Neutrophil (primary cell): Measurements from ENCODE around the gene RWDD4.

Experiments used
- H3K27ac ChIP-seq: fragments of 200-600 bp; sonication (generic); 2 replicates; pipeline ENCODE4 v1.5.1; 2016; ENCODE audit warnings: mild to moderate bottlenecking, moderate library complexity
- H3K27me3 ChIP-seq: fragments of 200-600 bp; sonication (generic); 2 replicates; pipeline ENCODE4 v1.6.0; 2016; ENCODE audit warnings: mild to moderate bottlenecking
- H3K36me3 ChIP-seq: fragments of 200-600 bp; sonication (generic); 2 replicates; pipeline ENCODE4 v1.5.1; 2017
- H3K4me1 ChIP-seq, 2 experiments: fragments of 200-600 bp in 1 of 2; sonication (generic) in 1 of 2; 1 replicate in 1 of 2; 2 replicates in 1 of 2; pipeline versions ENCODE4 v1.5.1 to v1.6.1; 2013 to 2016; ENCODE audit warnings: low read depth in 1 of 2, low read length in 1 of 2, mild to moderate bottlenecking in 1 of 2, moderate library complexity in 1 of 2; ENCODE audit not compliant: control insufficient read depth in 1 of 2, insufficient read depth in 1 of 2
- H3K4me3 ChIP-seq, 2 experiments: fragments of 200-600 bp in 1 of 2; sonication (generic) in 1 of 2; 1 replicate in 1 of 2; 2 replicates in 1 of 2; pipeline ENCODE4 v1.5.1; 2013 to 2016; ENCODE audit warnings: low read depth in 1 of 2, low read length in 1 of 2, mild to moderate bottlenecking in 1 of 2, moderate library complexity in 1 of 2
- H3K9me3 ChIP-seq: fragments of 200-600 bp; sonication (generic); 2 replicates; pipeline ENCODE4 v1.5.1; 2016
- TF ChIP-seq, protein P1 (sequence below): fragments of 200-600 bp; sonication (generic); IDR thresholded peaks from 2 replicates; pipeline ENCODE4 v1.5.1; 2016; ENCODE audit warnings: antibody characterized with exemption

Gene RWDD4

GRCh38 chr4:183670960-183671555, 12.1 kb upstream of the RWDD4 start:
- Histone ChIP-seq H3K4me3 (no peak overlapping the region), H3K4me1 (peaks cover 0 to 5% of the 10 kb centered on the region in 2 experiments), H3K27me3 (no peaks in the 10 kb centered on the region), H3K9me3 (no peaks in the 10 kb centered on the region), H3K27ac (no peak overlapping the region), H3K36me3 (peaks cover 67% of the 10 kb centered on the region)
- TF ChIP-seq, protein P1, sequence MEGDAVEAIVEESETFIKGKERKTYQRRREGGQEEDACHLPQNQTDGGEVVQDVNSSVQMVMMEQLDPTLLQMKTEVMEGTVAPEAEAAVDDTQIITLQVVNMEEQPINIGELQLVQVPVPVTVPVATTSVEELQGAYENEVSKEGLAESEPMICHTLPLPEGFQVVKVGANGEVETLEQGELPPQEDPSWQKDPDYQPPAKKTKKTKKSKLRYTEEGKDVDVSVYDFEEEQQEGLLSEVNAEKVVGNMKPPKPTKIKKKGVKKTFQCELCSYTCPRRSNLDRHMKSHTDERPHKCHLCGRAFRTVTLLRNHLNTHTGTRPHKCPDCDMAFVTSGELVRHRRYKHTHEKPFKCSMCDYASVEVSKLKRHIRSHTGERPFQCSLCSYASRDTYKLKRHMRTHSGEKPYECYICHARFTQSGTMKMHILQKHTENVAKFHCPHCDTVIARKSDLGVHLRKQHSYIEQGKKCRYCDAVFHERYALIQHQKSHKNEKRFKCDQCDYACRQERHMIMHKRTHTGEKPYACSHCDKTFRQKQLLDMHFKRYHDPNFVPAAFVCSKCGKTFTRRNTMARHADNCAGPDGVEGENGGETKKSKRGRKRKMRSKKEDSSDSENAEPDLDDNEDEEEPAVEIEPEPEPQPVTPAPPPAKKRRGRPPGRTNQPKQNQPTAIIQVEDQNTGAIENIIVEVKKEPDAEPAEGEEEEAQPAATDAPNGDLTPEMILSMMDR: no peak

DNA sequence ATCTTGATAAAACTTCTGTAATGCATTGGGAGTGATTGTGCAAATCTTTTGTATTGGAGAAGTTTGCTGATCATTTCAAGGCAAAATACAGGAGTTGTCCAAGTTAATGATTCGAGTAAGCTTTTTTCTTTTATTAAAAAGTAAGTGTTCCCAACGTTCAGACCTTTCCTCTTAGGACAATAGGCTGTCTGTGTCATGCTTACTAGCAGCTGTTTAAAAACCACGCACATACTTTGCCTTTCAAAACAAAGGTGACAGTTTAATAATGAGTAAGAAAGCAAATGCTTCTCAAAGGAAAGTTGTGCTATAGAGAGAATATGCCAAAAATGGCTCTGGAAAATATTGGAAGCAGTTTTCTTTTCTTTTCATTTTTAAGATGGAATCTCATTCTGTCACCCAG, 11.3 kb upstream of the RWDD4 start:
- TF ChIP-seq, protein P1: no peak
- H3K4me1 ChIP-seq: peaks cover 0 to 5% of the 10 kb centered on the region in 2 experiments
- no peak overlapping the region for H3K4me3 ChIP-seq
- H3K27me3 ChIP-seq: no peaks in the 10 kb centered on the region
- peaks cover 69% of the 10 kb centered on the region for H3K36me3 ChIP-seq
- no peak overlapping the region for H3K27ac ChIP-seq
- H3K9me3 ChIP-seq: no peaks in the 10 kb centered on the region

DNA sequence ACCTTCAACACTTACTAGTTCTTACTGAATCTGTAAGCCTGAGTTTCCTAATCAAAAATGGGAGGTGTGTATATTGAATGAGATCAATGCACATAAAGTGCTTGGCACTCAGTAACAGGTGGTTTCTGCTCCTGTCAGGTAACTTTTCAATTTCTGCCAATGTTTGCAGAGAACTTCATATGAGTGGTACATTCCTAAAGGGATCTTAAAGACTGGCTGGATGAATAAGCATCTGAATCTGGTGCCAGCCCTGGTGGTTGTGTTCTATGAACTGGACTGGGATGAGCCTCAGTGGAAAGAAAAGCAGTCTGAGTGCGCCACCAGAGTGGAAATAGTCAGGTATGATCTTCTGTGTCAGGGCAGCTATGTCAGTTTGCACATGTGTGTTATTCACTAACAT, 7.1 kb upstream of the RWDD4 start:
- Histone ChIP-seq H3K9me3 (no peaks in the 10 kb centered on the region), H3K27me3 (no peaks in the 10 kb centered on the region), H3K27ac (no peak overlapping the region), H3K4me3 (no peak overlapping the region), H3K4me1 (no peaks in the 10 kb centered on the region), H3K36me3 (peaks cover 64% of the 10 kb centered on the region)
- TF ChIP-seq, protein P1: no peak

- Histone ChIP-seq H3K4me1 (peaks cover 23 to 29% of the 10 kb centered on the region in 2 experiments), H3K27ac (peak overlapping the region; percentile 97), H3K4me3 (peak overlapping the region; percentile 77 to 89), H3K9me3 (no peaks in the 10 kb centered on the region), H3K36me3 (peaks cover 7% of the 10 kb centered on the region), H3K27me3 (no peaks in the 10 kb centered on the region)
- TF ChIP-seq, protein P1: no peak
Measured at GRCh38 chr4:183659872-183660242, 872 bp upstream of the RWDD4 start.

- H3K4me1 ChIP-seq: peaks cover 23 to 29% of the 10 kb centered on the region in 2 experiments
- TF ChIP-seq, protein P1: no peak
- peaks cover 9% of the 10 kb centered on the region for H3K36me3 ChIP-seq
- H3K9me3 ChIP-seq: no peaks in the 10 kb centered on the region
- peak overlapping the region; percentile 97 for H3K27ac ChIP-seq
- H3K27me3 ChIP-seq: no peaks in the 10 kb centered on the region
- H3K4me3 ChIP-seq: peak overlapping the region; percentile 77 to 89
Measured at GRCh38 chr4:183658362-183659028, 490 bp downstream of the RWDD4 start.
